Stimulated activated CD8-positive, alpha-beta memory T cell treated with anti-CD3 and anti-CD28 coated beads, Interleukin-2, amount 100 ng/mL, for 48 hours (primary cell): ENCODE measurements around the gene ANKRD63.

ENCODE experiments used
- DNase-seq, 2 donors: peaks; one replicate each; pipeline ENCODE4 v3.0.0-alpha.2; 2020; ENCODE audit warnings: low read depth in 2 of 2

ANKRD63 gene

DNA sequence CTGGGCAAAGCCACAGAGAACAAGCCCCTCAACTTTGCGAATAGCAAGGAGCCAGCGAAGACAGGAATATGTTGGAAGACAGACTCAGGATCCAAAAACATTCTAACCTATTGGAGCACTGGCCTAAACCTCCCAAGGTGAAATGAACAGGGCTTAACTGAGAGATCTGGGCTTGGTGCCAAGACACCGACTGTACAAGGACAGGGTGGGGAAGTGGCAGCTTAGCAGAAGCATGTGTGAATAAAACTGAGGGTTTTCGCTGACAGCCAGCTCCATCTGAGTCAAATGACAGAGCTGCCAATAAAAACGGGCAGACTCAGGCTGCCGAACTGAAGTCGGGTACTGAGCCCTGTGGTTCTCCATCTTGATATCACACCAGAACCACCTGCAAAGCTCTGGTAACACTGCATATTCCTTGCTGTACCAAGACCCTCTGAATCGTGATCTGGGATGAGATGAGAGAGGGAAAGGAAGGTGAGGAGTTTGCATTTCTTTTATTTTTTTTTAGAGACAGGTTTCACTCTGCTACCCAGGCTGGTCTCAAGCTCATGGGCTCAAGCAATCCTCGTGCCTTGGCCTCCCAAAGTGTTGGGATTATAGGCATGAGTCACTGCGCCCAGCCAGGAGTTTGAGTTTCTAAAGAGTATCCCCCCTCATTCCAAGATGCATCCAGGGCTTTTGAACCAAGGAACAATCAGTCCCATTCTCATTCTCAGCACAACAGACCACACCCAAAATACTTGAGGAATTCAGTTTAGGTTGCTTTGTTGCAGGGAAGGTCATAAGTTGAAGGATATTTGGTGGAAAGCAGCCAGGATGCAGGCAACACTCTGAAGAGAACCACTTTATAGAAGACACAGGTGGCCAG is 30.9 kb upstream of the ANKRD63 start:
- DNase-seq, result no peak

DNA sequence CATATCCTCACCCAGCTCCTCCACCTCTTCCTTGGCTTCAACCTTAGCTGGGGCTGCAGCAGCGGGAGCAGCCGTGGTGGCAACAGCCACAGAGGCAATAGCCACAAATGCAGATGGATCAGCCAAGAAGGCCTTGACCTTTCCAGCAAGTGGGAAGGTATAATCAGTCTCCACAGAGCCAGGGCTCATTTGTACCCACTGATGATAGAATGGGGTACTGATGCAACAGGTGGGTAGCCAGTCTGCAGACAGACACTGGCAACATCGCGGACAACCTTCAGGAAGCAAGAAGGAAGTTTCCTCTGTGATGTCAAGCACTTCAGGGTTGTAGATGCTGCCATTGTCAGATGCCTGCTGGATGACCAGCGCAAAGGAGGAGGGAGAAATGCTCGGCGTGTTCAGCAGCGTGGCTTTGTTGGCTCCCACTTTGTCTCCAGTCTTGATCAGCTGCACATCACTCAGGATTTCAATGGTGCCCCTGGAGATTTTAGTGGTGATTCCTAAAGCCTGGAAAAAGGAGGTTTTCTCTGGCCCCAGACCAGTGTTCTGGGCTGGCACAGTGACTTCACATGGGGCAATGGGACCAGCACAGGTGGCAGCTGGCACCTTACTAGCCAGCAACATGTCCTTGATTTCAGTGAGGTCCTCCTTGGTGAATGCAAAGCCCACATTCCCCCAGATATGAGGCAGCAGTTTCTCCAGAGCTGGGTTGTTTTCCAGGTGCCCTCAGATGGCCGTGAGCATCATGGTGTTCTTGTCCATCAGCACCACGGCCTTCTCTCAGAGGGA is 29.7 kb upstream of the ANKRD63 start:
- DNase-seq, result no peak

DNA sequence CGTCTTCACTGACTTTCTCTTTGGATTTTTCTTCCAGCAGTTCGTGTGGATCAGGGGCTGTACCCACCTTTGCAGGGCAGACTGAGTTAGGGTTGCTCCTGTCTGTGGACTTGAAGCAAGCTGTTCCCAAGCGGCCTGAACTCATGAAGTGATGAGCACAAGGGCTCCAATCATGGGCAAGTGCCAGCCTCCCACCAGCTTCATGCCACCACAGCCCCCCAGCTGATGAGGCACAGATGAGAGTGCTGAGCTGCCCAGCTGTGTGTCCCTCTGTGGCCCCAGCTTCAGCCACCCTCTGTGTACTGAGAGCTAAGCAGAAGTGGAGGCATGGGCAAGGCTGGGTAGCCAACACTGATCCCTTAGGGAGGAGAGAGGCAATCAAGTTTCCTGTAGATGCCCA is 28.1 kb upstream of the ANKRD63 start:
- no peak for DNase-seq

DNA sequence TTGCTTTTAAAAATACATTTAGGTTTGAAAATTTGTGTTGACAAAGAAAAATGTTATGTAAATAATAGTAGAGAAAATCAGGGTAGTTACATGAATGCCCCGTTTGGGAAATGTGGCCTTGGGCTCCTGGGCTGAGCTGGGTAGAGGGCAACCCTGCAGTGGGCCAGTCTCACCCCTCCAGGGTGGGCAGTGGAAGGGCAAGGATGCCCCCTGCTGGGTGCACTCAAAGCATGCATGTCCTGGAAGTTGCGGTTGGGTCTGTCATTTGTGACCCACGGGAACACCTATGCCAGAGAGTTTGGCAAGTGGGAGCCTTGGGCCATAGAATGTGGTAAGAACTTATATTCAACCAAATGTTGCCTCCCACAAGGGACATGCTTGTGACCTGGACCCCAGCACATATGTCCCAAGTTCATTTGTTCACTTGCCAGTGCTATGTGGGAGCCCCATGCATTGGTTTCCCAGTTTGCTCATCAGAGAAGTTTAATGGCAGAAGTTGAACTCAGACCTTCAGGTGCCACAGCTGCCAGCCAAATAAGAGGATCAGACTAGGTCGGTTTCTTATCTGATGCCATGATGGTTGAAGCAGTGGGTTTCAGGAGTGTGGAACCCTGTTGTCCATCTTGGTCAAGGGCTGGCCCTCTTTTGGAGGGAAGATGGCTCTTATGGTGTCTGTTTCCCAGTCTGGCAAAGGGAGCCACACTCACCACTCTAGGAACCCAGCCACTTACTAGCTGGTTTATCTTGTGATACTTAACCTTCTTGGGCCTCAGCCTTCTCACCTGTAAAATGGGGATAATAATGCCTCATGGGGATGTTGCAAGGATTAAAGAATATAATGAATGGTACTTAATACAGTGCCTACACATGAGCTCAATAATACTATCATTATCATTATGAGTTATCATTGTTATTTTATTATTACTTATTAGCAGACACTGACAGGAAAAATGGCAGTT is 27.4 kb upstream of the ANKRD63 start:
- peak; percentile 49 to 55 for DNase-seq

DNA sequence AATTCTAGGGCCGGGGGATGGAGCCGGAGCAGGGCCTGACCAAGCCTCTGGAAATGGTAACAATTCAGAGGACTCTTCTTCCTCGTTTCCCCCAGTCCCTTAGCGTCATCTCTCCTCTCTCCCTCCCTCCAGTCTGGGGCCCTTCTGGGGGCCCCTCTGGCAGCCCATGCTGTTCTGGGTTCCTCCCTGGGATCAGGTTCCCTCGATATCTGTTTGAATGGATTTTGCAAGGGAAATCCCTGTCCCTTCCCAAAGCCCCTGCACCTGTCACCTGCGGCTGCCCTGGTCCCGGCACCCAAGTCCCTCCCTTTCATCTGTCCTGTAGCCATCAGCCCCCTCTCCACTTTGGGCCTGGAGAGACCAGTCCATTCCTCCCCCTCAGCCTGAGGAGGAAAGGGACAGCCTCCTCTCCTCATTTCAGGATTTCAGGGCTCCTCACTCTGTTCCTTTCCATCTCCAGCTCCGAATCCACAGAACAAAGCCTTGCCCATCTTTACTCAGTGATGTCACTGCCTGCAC is 26.5 kb upstream of the ANKRD63 start:
- no peak for DNase-seq

DNA sequence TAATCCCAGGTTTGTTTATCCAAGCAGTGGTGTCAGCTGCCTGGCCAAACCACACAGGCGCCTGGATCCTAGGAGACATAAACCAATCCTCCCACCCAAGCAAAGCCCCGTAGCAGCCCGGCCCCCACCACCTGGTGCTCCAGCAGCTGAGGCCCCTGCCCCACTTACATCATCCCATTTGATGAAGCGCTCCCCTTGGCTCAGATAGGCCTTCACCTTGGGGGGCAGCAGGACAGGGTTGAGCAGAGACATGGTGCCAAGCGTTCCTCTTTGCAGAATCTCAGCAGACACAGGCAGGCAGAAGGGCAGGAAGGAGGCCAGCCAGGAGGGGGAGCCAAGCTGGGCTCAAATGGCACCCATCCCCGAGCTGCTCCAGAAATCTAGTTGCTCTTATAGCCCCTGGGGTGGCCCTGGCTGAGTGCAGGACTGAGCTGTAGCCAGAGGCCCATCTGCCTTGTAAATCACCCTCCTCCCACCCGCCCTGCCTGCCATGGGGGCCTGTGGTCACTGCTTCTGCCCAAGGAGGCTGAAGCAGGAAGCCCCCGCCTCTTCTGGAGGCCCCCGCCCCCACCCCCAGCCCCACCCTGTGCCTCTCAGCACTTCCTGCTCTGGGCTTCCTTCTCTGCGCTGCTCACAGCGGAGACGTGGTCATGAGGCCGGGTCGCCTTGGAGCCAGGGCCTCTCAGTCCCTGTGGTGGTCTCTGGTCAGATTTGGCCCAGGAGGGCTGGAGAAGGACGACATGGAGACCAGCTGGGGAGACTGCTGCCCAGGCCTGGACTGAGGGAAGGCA is 24.8 kb upstream of the ANKRD63 start, which contains the start of gene PLCB2:
TSS of gene PLCB2 (minus strand) at position 515 of the 791 bp plus-strand sequence. CDS start at position 252, 263 bp downstream.
- peak; percentile 30 to 51 for DNase-seq

DNA sequence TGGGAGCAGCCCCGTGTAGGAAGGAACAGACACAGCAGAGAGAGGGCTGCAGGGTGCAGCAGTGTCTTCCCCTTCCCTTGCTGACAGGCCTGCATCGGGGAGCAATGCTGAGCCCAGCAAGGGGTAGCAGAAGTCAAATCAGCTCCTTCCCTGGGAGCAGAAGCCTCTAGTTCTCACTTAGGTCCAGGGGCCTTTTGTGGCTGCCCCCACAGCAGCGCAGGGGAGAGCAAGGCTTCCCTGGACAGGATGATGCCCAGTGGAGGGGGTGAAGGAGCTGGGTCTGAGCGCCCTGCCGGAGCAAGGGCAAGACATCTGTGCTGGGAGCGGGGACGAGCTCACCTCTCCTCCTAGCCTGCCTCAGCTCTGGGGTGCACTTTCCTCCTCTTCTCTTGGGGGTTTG is 24.0 kb upstream of the ANKRD63 start:
- DNase-seq, result no peak

DNA sequence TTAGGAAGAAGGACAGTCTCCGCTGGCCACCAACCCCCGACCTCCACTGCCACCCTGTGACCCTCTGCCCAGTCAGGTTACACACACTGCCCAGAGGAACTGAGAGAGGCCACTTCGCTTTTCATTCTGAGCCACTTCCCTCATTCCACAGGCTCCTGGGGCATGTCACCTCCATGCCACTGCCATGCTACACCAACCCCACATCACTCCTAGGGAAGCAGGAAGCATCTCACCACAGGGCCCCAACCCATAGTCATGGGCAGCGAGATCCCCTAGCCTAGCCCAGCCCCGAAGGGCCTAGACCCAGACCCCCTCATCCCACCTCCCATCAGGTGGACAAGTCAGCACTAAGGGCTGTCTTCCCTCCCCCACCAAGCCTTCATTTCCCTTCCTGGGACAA is 23.5 kb upstream of the ANKRD63 start:
- DNase-seq, result no peak

DNA sequence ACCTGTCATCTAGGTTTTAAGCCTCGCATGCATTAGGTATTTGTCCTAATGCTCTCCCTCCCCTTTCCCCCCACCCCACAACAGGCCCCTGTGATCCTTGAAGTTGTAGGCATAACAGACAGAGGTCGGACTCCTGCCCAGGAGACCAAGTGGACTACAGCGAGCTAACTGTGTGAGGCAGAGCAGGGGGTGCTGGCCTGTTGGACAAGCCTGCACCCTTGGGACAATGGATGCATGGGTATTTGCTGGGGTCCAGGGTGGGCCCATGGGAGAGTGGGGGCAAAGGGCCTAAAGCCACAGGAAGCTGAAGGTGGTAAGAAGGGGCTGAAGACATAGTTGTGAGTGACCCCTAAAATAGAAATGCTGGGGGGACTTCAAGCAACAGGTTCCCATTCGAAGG is 22.4 kb upstream of the ANKRD63 start:
- no peak for DNase-seq

DNA sequence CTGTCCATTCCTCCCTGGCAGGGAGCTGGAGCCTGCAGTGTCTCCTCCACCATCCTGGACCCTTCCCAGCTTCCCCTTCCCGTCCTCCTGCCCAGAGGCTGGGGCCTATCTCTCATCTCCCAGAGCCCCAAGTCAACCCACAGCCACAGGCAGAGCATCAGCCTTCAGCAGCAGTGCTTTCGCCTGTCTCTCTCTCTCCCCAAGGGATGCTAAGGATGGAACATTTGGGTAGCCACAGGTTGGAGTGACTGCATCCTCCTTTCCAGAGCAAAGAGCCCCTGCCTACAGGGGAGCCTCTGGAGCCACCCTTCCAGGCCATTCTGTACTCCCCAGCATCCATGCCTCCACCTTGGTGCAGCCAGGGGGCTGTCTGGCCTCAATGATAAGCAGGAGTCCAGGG is 20.7 kb upstream of the ANKRD63 start:
- DNase-seq, result no peak

DNA sequence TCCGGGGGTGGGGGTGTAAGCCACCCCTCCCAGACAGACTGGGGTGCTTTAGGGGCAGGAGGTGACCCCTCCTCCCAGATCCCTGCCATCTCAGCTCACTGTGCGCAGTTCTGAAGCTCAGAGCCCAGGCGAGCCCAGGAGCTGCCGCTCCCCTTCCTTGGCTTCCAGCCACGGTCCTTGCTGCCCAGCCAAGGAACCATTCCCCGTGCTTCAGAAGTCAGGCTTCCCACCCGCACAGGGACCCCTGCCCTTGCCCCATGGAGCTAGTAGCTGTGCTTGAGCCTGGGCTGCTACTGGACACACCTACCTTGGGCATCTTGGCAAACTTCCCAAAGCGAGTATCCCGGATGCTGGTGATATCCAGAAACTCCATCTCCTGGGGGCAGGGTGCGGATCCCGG is 20.1 kb upstream of the ANKRD63 start:
- DNase-seq, result no peak

DNA sequence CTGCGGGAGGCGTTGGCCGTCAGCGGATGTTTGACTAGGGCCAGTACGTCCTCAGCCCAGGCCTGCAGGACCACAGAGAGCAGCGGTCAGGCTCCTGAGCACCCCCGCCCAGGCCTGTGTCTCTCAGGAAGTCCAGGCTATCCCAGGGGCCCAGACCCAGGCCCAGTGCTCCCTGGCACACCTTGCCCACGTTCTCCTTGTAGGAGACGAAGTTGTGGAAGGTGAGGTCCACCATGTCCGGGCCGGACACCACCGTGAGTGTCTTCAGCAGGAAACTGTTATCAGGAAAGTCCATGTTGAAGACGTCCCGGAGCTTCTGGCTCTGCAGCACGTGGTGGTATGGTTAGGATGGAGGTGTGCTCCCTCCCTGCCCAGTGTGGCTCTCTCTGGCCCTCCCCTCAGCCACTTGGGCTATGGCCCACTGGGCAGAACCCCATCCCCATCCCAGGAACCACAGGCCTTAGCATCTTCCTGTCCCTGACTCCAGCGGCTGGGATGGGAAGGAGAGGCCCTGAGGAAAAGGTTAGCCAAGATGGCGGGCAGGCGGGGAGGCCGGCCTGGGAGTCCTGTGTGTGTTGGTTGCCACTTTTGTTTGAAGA is 19.5 kb upstream of the ANKRD63 start:
- no peak for DNase-seq

DNA sequence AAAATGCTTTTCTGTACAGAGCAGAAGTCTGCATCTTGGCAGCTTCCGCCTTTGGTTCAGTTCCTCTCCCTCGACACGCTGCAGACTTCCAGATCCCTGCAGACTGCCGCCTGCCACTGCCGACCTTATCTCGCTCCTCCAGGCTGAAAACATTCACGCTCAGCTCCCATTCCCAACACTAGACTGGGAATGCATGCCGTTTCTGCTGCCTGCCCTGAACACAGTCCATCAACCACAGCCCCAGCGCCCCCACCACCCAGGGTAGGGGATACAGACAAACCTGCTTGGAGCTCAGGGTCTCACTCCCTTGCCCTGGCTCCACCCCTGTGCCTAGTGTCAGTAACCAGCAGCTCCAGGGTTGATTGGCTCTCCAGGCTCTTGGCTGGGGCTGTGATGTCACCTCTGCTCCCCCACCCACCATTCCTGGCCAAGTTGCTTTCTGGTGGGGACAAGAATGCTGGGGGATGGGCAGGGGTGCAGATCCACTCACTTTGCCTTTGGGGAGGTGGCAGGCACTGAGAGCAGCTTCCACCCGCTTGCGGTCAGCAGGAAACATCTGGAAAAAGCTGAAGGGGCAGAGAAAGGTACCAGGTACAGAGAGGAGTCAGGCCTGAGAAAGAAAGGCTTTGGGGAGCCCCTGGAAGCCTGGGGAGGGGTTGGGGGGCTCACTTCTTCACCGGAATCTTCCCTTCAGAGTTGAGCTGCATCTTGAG is 18.8 kb upstream of the ANKRD63 start:
- no peak for DNase-seq

DNA sequence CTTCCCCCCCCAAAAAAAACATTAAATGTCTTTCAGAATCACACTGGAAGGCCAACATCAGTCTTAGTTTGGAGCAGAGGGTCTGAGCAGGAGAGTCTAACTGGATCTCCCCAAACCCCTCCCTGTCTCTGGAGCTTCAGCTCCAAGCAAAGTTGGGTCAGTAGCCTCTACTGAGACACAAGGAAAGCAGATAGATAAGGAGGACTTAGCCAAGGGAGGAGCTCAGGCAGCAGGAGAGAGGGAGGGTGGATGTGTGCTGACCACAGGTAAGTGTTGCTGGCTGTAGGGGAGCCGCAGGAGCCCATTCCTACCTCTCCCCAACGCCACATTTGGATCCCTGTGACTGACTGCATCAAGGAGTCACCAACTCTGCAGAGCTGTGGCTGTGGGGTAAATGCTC is 17.9 kb upstream of the ANKRD63 start:
- DNase-seq, result no peak

DNA sequence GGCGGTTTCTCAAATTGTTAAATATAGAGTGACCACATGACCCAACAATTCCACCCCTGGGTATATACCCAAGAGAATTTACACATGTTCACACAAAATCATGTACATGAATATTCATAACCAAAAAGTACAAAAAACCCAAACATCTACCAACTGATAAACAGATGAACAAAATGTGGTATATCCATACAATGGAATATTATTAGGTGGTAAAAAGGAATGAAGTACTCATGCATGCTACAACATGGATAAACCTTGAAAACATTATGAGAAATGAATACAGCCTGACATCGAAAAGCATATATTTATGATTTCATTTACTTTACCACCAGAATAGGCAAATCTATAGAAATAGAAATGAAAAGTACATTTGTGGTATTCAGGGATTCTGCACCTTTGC is 17.5 kb upstream of the ANKRD63 start:
- DNase-seq, result no peak

DNA sequence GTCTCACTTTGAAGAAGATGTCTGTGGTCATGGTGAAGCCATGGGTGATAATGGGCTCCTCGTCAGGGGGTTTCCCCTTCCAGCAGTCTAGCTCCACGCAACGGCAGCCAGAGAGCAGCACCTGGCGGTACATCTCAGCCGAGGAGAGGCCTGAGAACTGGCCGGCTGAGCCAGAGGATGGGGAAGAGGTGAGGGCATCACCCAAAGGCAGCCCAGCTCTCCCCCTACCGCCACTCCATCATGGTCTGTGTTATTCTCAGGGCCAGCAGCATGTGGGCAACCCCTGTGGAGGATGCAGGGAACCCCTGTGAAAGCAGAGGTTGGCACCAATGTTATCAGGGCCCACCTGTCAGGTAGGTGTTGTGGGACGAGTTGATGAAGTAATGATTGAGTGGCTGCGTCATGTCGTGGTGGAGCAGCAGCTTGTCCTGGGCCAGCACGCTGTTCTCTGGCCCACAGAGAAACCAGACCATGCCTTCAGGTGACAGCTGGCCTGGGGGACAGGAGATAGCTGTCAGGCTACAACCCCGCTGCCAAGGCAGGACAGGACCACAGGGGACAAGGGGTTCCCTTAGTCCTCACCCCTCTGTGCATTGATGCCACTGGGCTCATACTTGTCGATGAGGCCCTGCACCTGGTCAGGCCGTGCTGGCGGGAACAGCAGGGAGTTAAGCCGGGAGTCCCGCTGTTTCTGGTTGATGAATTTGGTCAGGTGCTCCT is 15.5 kb upstream of the ANKRD63 start:
- no peak for DNase-seq

DNA sequence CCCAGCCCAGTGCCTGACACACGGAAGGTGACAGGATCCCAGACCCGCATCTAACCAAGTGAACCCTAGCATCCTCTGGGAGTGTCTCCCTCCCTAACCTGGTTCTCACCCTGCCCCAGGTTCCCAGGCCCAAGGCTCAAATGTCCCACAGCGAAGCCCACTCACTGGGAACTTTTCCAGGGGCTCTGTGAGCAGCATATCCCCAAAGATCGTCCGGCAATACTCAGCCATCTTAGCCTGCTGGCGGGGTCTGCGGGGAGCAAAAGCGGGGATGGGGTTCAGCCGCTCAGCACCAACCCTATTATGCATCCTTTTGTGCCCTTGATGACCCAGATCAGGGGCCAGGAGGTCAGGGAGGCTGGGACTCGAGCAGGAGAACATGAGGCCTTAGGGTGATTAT is 14.5 kb upstream of the ANKRD63 start:
- DNase-seq, result no peak

DNA sequence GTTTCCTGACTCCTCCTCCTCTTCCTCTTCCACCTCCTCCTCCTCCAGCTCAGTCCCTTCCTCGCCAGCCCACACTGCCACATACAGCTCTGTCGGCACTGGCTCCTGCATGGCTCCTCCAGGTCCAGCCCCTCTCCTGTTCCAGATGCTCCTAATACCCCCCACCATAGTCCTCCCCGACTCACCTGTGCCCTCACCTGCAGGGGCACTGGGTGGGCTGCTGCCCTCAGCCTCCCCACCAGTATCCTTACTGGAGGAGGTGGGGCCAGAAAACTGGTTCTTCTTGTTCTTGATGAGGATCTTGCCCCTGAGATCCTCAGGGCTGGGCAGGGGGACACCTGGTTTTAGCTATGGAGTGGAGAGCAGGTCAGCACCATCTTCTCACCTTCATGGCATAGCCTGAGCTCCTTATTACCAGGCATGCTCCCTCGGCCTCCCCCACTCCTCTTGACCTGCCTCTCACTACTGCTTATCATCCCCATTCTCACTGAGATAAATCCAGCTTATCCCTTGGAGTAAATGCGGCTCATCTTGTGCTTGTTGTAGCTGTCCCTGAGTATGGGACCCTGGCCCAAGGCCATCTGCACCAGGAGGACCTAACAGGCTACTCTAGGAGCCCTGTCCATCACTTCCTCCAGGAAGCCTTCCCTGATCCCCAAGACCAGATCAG is 13.8 kb upstream of the ANKRD63 start:
- no peak for DNase-seq
